A549 (cell line): ENCODE measurements around the gene CCNT2. TPM values are rescaled to one million over a fixed set of nuclear protein-coding genes. Genes with fewer than 3 reads are reported as not detected.
"Not testable (repeated sequence)": the region's sequence is repeated elsewhere in the genome, so short reads cannot be mapped to it uniquely, and the experiment has no call there.

Experiments used
- ATAC-seq, 2 experiments: fragments of 200-7000 bp in 1 of 2; fragments of >200 bp in 1 of 2; cut with Nextera tagmentation in 1 of 2; cut with Tn5 transposase in 1 of 2; 3 replicates each; pipeline versions ENCODE4 v1.8.0 to v1.9.1; 2018 to 2020; ENCODE audit warnings: mild to moderate bottlenecking in 1 of 2, moderate library complexity in 1 of 2
- CTCF ChIA-PET: fragments of 300-600 bp; sonication (Branson Sonifier 250); formaldehyde crosslinking; extraction: SDS; loops from one replicate; lab custom pipeline; 2021; ENCODE audit warnings: antibody characterized with exemption, inconsistent platforms; lab: Yijun Ruan, JAX
- POLR2A ChIA-PET: fragments of 350-600 bp; formaldehyde crosslinking; extraction: SDS; loops from one replicate; lab custom pipeline; 2021; ENCODE audit warnings: antibody characterized with exemption, inconsistent platforms; lab: Yijun Ruan, JAX
- DNase-seq, 2 experiments: peaks; one replicate each; pipeline versions ENCODE4 v3.0.0 to v3.0.0-alpha.2; 2011 to 2016; ENCODE audit warnings: low read depth in 1 of 2, low spot score in 1 of 2
- FAIRE-seq: peaks from 2 replicates; lab custom pipeline; 2011; peaks lifted over from hg19 to GRCh38; lab: Jason Lieb, UNC
- H3K27ac ChIP-seq, 2 experiments: fragments of >200 bp; sonication (Bioruptor Twin); formaldehyde crosslinking; 3 replicates each; pipeline ENCODE4 v1.5.1; 2016 to 2017
- H3K4me1 ChIP-seq: fragments of >200 bp; sonication (Bioruptor Twin); formaldehyde crosslinking; 3 replicates; pipeline ENCODE4 v1.6.1; 2016
- H3K4me2 ChIP-seq: fragments of >200 bp; sonication (Bioruptor Twin); formaldehyde crosslinking; 3 replicates; pipeline ENCODE4 v1.6.1; 2016
- H3K4me3 ChIP-seq: fragments of >200 bp; sonication (Bioruptor Twin); formaldehyde crosslinking; 3 replicates; pipeline ENCODE4 v1.5.1; 2016
- H3K9me3 ChIP-seq: fragments of >200 bp; sonication (Bioruptor Twin); formaldehyde crosslinking; 3 replicates; pipeline ENCODE4 v1.6.1; 2016
- BHLHE40 ChIP-seq: IDR thresholded peaks from 2 replicates; pipeline ENCODE4 v1.6.1; 2012; ENCODE audit warnings: low read depth, low read length, inconsistent platforms
- CBX2 ChIP-seq: fragments of 200-600 bp; sonication (generic); IDR thresholded peaks from 2 replicates; pipeline ENCODE4 v1.6.1; 2016; ENCODE audit warnings: low read depth, mild to moderate bottlenecking, borderline replicate concordance
- CEBPB ChIP-seq, 2 experiments: fragments of >200 bp in 1 of 2; sonication (Bioruptor Twin) in 1 of 2; formaldehyde crosslinking in 1 of 2; IDR thresholded peaks; 2 replicates each; pipeline ENCODE4 v1.6.1; 2012 to 2016
- CHD2 ChIP-seq: fragments of 150-350 bp; IDR thresholded peaks from 2 replicates; pipeline ENCODE4 v1.6.1; 2014; ENCODE audit warnings: low read length; ENCODE audit not compliant: partially characterized antibody
- E2F6 ChIP-seq: IDR thresholded peaks from 2 replicates; pipeline ENCODE4 v1.6.1; 2012; ENCODE audit warnings: low read depth, borderline replicate concordance
- EHF ChIP-seq: fragments of 250-450 bp; sonication (Bioruptor Pico); IDR thresholded peaks from 2 replicates; pipeline ENCODE4 v1.5.0; 2020; ENCODE audit warnings: mild to moderate bottlenecking
- EHMT2 ChIP-seq: fragments of 200-600 bp; sonication (generic); IDR thresholded peaks from 2 replicates; pipeline ENCODE4 v1.6.1; 2016; ENCODE audit warnings: antibody characterized with exemption, low read depth, mild to moderate bottlenecking, moderate library complexity
- EP300 ChIP-seq, 2 experiments: fragments of >200 bp; sonication (Bioruptor Twin); formaldehyde crosslinking; IDR thresholded peaks; 2 replicates in 1 of 2; 3 replicates in 1 of 2; pipeline ENCODE4 v1.6.1; 2016 to 2017
- FOSB ChIP-seq: fragments of 250-450 bp; sonication (Bioruptor Pico); IDR thresholded peaks from 2 replicates; pipeline ENCODE4 v1.5.0; 2020; ENCODE audit warnings: mild to moderate bottlenecking, moderate library complexity
- FOSL2 ChIP-seq, 2 experiments: fragments of 450-650 bp in 1 of 2; fragments of >200 bp in 1 of 2; sonication (Bioruptor Twin) in 1 of 2; formaldehyde crosslinking; IDR thresholded peaks; 2 replicates each; pipeline versions ENCODE4 v1.5.0 to v1.6.1; 2016 to 2020; ENCODE audit warnings: mild to moderate bottlenecking in 1 of 2, moderate library complexity in 1 of 2
- GATA3 ChIP-seq: IDR thresholded peaks from 2 replicates; pipeline ENCODE4 v1.6.1; 2012; ENCODE audit warnings: borderline replicate concordance
- HDAC2 ChIP-seq: fragments of 200-600 bp; sonication (generic); IDR thresholded peaks from 2 replicates; pipeline ENCODE4 v1.6.1; 2016
- HES2 ChIP-seq: fragments of >200 bp; sonication (Bioruptor Twin); formaldehyde crosslinking; IDR thresholded peaks from 2 replicates; pipeline ENCODE4 v1.6.1; 2016
- KDM1A ChIP-seq: fragments of 200-600 bp; sonication (generic); IDR thresholded peaks from 2 replicates; pipeline ENCODE4 v1.6.1; 2016; ENCODE audit warnings: low read depth, mild to moderate bottlenecking
- MAZ ChIP-seq: fragments of 150-350 bp; IDR thresholded peaks from 2 replicates; pipeline ENCODE4 v1.6.1; 2014; ENCODE audit warnings: antibody characterized with exemption, low read depth, low read length, borderline replicate concordance
- REST ChIP-seq: fragments of 200-600 bp; sonication (generic); IDR thresholded peaks from 2 replicates; pipeline ENCODE4 v1.6.1; 2016; ENCODE audit warnings: antibody characterized with exemption, mild to moderate bottlenecking, moderate library complexity
- SMC3 ChIP-seq: fragments of >200 bp; sonication (Bioruptor Twin); formaldehyde crosslinking; IDR thresholded peaks from 3 replicates; pipeline ENCODE4 v1.6.1; 2018; ENCODE audit warnings: inconsistent platforms
- TFCP2L1 ChIP-seq: fragments of 250-450 bp; sonication (Bioruptor Pico); IDR thresholded peaks from 2 replicates; pipeline ENCODE4 v1.5.0; 2021; ENCODE audit warnings: mild to moderate bottlenecking
- TP53 ChIP-seq: fragments of 250-450 bp; sonication (Bioruptor Pico); IDR thresholded peaks from 2 replicates; pipeline ENCODE4 v1.5.0; 2021; ENCODE audit warnings: mild to moderate bottlenecking, moderate library complexity
- ZFP36 ChIP-seq: fragments of 450-650 bp; IDR thresholded peaks from 2 replicates; pipeline ENCODE4 v1.6.1; 2014; ENCODE audit warnings: borderline replicate concordance; ENCODE audit not compliant: partially characterized antibody
- WGBS: methylation state at CpG from one replicate; pipeline ENCODE4 v1.1.6; 2017; ENCODE audit errors: missing lambda C conversion rate; 5-methylcytosine and 5-hydroxymethylcytosine counted together
- polyA plus RNA-seq, 4 experiments: library from polyadenylated mRNA; depleted of rRNA in 3 of 4; stranded (reverse); fragments of >200 nt; fragmentation: RNase III in 1 of 4; extraction: RNeasy Plus Mini Kit Qiagen cat#74134 plus additional on column Dnase treatment in 1 of 4; gene quantifications; 2 replicates in 3 of 4; 3 replicates in 1 of 4; pipeline ENCODE4 v1.2.3, GENCODE V29; 2011 to 2017
- TF ChIP-seq, protein P1 (sequence below): fragments of >200 bp; sonication (Bioruptor Twin); formaldehyde crosslinking; IDR thresholded peaks from 3 replicates; pipeline ENCODE4 v1.5.1; 2016
- TF ChIP-seq, protein P2 (sequence below): fragments of >200 bp; sonication (Bioruptor Twin); formaldehyde crosslinking; IDR thresholded peaks from 3 replicates; pipeline ENCODE4 v1.6.1; 2016
- TF ChIP-seq, protein P3 (sequence below): fragments of 250-450 bp; sonication (Bioruptor Pico); IDR thresholded peaks from 2 replicates; pipeline ENCODE4 v1.5.0; 2021; ENCODE audit warnings: mild to moderate bottlenecking, moderate library complexity, borderline replicate concordance

The CCNT2 gene
- polyA plus RNA-seq, 2 of the 4 experiments (the other 2 are of a cell fraction) = 12.6 to 20.7 TPM

DNA sequence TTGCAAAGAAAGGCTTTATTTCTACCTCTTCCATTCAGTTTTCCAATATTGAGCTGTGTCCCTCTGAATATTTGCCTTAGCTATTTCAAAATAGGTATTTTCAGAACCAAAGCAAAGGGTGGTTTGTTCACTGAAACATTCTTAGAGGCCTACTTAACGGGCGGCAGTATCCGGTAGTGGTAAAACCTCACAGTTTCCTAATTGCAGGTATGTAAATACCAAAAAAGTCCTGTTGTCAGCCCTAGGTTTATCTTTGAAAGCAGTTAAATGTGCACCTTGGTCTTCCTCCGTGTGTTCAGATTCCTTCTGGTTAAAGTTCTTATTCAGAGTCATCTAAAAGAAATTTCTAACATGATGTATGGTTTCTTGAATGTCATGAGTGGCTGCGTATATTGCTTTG, 38.9 kb downstream of the CCNT2 start:
- FAIRE-seq (no peak), DNase-seq (no peak), ATAC-seq (no peak)
- CTCF ChIA-PET = no interaction called here
- Histone ChIP-seq H3K27ac (no peak overlapping the region), H3K4me1 (no peaks in the 10 kb centered on the region), H3K4me3 (no peak overlapping the region), H3K9me3 (no peaks in the 10 kb centered on the region), H3K4me2 (no peak overlapping the region)
- POLR2A ChIA-PET = no interaction called here
- TF ChIP-seq MAZ (no peak), E2F6 (no peak), BHLHE40 (no peak), CHD2 (no peak), SMC3 (no peak), FOSB (CRISPR knock-in tag) (no peak), CBX2 (no peak), REST (no peak), EP300 (IDR thresholded peaks at IDR 0.05) (no peak), FOSL2 (IDR thresholded peaks at IDR 0.05) (no peak), FOSL2 (CRISPR knock-in tag; IDR thresholded peaks at IDR 0.05) (no peak)
- TF ChIP-seq, protein P1, sequence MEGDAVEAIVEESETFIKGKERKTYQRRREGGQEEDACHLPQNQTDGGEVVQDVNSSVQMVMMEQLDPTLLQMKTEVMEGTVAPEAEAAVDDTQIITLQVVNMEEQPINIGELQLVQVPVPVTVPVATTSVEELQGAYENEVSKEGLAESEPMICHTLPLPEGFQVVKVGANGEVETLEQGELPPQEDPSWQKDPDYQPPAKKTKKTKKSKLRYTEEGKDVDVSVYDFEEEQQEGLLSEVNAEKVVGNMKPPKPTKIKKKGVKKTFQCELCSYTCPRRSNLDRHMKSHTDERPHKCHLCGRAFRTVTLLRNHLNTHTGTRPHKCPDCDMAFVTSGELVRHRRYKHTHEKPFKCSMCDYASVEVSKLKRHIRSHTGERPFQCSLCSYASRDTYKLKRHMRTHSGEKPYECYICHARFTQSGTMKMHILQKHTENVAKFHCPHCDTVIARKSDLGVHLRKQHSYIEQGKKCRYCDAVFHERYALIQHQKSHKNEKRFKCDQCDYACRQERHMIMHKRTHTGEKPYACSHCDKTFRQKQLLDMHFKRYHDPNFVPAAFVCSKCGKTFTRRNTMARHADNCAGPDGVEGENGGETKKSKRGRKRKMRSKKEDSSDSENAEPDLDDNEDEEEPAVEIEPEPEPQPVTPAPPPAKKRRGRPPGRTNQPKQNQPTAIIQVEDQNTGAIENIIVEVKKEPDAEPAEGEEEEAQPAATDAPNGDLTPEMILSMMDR = no peak
- WGBS = 91% methylated on average over 5 of the region's 5 CpGs

GRCh38 chr2:134967166-134967565, 48.5 kb downstream of the CCNT2 start:
- WGBS = 89% methylated on average over 10 of the region's 10 CpGs
- H3K9me3 ChIP-seq, CTCF ChIA-PET, POLR2A ChIA-PET, H3K4me2 ChIP-seq, H3K4me1 ChIP-seq, FAIRE-seq, DNase-seq, H3K27ac ChIP-seq, ATAC-seq, H3K4me3 ChIP-seq: not testable (repeated sequence)

- no peak for FAIRE-seq
- Histone ChIP-seq H3K27ac (no peak overlapping the region), H3K9me3 (peaks cover 5% of the 10 kb centered on the region; the same call in 1 of the 3 replicates), H3K4me2 (no peak overlapping the region), H3K4me3 (no peak overlapping the region), H3K4me1 (no peaks in the 10 kb centered on the region)
- ChIA-PET CTCF (interaction anchor here (2.2 kb wide), 1 partner anchor 31 kb away, joined by 5 read pairs; no protein-coding TSS in a partner anchor), POLR2A (no interaction called here)
- whole genome bisulfite sequencing = 2% methylated on average over 2 of the region's 2 CpGs
- no peak for DNase-seq
- ATAC-seq = no peak
- TF ChIP-seq, protein P2, sequence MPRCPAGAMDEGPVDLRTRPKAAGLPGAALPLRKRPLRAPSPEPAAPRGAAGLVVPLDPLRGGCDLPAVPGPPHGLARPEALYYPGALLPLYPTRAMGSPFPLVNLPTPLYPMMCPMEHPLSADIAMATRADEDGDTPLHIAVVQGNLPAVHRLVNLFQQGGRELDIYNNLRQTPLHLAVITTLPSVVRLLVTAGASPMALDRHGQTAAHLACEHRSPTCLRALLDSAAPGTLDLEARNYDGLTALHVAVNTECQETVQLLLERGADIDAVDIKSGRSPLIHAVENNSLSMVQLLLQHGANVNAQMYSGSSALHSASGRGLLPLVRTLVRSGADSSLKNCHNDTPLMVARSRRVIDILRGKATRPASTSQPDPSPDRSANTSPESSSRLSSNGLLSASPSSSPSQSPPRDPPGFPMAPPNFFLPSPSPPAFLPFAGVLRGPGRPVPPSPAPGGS = no peak
- TF ChIP-seq CEBPB (IDR thresholded peaks at IDR 0.05) = no peak
- no peak for TF ChIP-seq HDAC2
- no peak for TF ChIP-seq ZFP36
- no peak for TF ChIP-seq CHD2
- TF ChIP-seq TP53 (CRISPR knock-in tag) = no peak
- TF ChIP-seq TFCP2L1 (CRISPR knock-in tag) = no peak
- TF ChIP-seq KDM1A = no peak
- no peak for TF ChIP-seq GATA3
- TF ChIP-seq, protein P3, sequence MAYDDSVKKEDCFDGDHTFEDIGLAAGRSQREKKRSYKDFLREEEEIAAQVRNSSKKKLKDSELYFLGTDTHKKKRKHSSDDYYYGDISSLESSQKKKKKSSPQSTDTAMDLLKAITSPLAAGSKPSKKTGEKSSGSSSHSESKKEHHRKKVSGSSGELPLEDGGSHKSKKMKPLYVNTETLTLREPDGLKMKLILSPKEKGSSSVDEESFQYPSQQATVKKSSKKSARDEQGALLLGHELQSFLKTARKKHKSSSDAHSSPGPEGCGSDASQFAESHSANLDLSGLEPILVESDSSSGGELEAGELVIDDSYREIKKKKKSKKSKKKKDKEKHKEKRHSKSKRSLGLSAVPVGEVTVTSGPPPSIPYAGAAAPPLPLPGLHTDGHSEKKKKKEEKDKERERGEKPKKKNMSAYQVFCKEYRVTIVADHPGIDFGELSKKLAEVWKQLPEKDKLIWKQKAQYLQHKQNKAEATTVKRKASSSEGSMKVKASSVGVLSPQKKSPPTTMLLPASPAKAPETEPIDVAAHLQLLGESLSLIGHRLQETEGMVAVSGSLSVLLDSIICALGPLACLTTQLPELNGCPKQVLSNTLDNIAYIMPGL (CRISPR knock-in tag) = no peak
- no peak for TF ChIP-seq EHF (CRISPR knock-in tag)
- TF ChIP-seq EHMT2 = no peak
- no peak for TF ChIP-seq HES2
These were observed 54.9 kb downstream of the CCNT2 start for GRCh38 chr2:134973241-134974138.
